GM19023 (cell line): Measurements from ENCODE around the gene MOB4.
"Not testable (repeated sequence)": the region's sequence is repeated elsewhere in the genome, so short reads cannot be mapped to it uniquely, and the experiment has no call there.

ENCODE experiments used
- ATAC-seq: cut with Tn5 transposase; IDR thresholded peaks from one replicate; pipeline ENCODE4 v1.9.1; 2021; ENCODE audit warnings: mild to moderate bottlenecking, moderate library complexity; ENCODE audit not compliant: unreplicated experiment

MOB4 gene

DNA sequence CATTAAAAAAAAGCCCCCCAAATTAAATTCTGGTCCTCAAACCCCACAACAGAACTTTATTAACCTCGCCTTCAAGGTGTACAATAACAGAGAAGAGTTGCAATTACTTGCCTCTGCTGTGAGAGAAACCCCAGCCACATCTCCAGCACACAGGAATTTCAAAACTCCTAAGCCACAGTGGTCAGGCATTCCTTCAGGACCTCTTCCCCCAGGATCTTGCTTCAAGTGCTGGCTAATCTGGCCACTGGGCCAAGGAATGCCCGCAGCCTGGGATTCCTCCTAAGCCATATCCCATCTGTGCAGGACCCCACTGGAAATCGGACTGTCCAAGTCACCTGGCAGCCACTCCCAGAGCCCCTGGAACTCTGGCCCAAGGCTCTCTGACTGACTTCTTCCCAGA, 64.3 kb downstream of the MOB4 start:
- not testable (repeated sequence) for ATAC-seq

DNA sequence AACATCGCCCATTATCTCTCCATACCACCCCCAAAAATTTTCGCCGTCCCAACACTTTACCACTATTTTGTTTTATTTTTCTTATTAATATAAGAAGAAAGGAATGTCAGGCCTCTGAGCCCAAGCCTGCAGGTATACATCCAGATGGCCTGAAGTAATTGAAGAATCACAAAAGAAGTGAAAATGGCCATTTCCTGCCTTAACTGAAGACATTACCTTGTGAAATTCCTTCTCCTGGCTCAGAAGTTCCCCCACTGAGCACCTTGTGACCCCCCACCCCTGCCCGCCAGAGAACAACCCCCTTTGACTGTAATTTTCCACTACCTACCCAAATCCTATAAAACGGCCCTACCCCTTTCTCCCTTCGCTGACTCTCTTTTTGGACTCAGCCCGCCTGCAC, 71.4 kb downstream of the MOB4 start:
- not testable (repeated sequence) for ATAC-seq

DNA sequence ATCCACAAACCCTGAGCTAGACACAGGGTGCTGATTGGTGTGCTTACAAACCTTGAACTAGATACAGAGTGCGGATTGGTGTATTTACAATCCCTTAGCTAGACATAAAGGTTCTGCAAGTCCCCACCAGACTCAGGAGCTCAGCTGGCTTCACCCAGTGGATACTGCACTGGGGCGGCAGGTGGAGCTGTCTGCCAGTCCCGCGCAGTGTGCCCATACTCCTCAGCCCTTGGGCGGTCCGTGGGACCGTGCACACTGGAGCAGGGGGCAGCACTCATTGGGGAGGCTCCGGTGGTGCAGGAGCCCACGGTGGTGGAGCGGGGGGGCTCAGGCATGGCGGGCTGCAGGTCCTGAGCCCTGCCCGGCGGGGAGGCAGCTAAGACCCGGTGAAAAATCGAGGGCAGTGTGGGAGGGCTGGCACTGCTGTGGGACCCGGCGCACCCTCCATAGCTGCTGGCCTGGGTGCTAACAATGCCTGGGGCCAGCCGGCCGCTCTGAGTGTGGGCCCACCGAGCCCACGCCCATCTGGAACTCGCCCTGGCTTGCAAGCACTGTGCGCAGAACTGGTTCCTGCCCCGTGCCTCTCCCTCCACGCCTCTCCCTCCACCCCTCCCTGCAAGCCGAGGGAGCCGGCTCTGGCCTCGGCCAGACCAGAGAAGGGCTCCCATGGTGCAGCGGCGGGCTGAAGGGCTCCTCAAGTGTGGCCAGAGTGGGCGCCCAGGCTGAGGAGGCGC, 75.6 kb downstream of the MOB4 start:
- ATAC-seq = no peak

DNA sequence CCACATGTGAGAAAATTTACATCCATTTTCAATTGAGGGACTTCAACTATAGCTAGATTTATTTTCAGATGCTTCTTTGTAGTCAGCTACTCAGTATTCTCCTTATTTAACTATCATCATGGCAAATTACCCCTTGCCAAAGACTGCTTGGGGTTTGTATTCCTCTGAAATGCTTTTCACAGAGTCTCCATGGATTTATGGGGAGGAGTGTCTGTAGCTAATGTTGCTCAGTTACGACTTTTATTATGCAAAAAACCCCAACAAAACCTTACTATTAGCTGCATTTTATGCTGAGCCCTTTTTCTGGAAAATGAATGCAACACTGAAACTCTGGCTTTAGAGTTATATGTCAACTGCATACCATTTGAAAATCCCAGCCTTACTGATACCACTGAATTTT, 80.9 kb downstream of the MOB4 start:
- ATAC-seq = no peak

DNA sequence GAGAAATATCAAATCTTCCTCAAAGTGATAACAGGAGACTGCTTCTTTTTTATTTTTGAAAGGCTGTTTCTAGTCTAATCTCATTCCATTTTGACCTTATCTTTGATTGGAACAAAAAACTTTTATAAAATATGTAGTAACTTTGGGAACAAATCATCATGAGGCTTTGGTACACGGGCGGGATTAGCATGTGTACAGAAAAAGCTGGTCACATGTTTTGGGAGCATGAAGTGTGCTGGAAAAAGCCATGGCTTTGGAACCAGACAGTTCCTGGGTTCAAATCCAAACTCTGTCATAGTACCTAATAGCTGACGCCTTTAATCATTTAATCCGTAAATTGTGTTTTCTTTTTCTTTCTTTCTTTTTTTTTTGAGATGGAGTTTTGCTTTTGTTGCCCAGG, 81.3 kb downstream of the MOB4 start:
- ATAC-seq = no peak

DNA sequence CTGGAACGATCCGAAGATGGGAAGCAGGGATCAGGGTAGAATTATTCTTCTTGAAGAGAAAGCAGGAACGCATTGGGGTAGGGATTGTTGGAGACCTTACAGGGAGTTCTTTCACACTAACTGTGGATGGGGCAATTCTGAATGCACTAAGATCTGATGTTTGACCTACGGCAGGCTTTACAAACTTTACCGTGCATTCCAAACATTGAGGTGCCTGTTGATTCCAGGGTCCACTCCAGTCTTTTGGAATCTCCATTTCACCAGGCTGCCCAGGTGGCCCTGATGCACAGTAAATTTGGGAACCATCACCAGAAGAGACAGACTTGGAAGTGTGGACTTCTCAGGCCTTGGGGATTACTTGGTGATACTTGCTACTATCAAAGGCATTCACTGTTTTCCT, 82.6 kb downstream of the MOB4 start:
- no peak for ATAC-seq

DNA sequence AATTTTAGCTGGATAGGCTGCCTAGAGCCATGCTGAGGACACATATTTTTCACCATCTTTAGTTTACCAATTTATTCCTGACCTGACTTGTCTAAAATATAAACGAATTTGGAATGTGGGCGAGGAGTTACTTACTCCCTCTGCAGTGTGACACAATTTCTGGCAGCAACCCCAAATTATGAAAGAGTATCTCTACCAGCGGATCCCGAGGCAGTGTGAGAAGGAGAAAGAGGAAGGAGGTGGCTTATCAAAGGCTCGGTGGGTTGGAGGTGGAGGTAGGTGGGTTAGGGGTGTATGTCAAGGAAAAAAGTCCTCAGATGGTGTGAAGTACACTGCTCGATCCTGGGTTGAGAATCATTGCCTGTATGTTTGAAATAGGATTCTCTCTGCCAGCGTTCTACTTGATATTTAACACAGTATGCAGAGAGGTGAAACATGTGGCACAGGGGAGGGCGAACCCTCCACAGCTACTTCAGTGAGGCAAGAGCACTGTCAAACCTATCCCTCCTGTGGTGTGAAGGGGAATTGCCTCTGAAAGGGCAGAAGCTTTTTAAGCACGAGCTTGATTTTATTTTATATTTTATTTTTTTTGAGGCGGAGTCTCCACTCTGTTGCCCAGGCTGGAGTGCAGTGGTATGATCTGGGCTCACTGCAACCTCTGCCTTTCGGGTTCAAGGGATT, 83.6 kb downstream of the MOB4 start:
- no peak for ATAC-seq

DNA sequence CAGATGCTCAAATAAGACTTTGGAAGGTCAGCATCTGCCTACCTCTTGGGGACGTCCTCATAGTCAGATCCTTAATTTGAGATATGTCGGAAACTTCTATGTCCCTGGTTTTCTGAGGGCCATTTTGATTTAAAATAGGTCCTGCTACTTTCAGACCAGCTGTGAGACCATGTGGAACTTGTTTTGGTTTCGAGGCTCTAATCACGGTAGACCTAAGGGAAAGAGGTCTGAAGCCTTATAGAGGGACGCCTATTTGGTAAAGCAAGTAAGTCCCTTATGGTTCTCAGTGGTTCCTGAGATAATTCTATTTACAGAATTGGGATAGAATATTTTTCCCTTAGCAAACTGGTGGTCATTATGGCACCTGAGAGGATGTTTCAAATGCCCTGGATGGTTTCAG, 84.4 kb downstream of the MOB4 start:
- ATAC-seq = no peak

DNA sequence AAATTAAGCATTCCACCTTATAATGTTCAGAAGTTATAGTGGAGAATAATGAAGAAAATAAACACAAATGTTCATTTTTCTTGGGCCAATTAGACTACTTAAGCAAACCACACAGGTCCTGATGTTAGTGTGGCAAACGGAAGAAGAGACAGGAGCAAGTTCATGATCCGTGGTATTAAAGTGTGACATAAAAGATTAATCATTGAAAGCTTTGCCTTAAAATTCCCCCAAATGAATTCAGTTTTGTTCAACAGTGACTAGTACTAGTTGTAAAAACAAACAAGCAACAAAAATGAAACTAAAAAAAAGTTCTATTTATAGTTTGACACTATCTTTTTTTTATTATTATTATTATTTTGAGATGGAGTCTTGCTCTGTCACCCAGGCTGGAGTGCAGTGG, 85.9 kb downstream of the MOB4 start:
- ATAC-seq = no peak
